AG04450 (cell line): ENCODE results near the gene GPATCH1. TPM values are rescaled to one million over a fixed set of nuclear protein-coding genes. Genes with fewer than 3 reads are reported as not detected.

Source experiments
- CTCF ChIA-PET: fragments of 300-600, 350-600 bp; formaldehyde crosslinking; extraction: SDS; loops from one replicate; lab custom pipeline; 2022; ENCODE audit warnings: antibody characterized with exemption, inconsistent platforms; lab: Charles Lee
- POLR2A ChIA-PET: fragments of 350-600 bp; formaldehyde crosslinking; extraction: SDS; loops from one replicate; lab custom pipeline; 2021; ENCODE audit warnings: antibody characterized with exemption, inconsistent platforms; lab: Yijun Ruan, JAX
- DNase-seq: peaks from one replicate; pipeline ENCODE4 v3.0.0-alpha.2; 2011; ENCODE audit warnings: low read depth, low spot score
- H3K27ac ChIP-seq: one replicate; pipeline ENCODE4 v1.5.1; 2012; ENCODE audit warnings: low read depth, low read length, control low read depth
- H3K27me3 ChIP-seq: one replicate; pipeline ENCODE4 v1.6.0; 2012; ENCODE audit warnings: low read length; ENCODE audit not compliant: control insufficient read depth, insufficient read depth
- H3K4me3 ChIP-seq: 2 replicates; pipeline ENCODE4 v1.5.1; 2011; ENCODE audit warnings: mild to moderate bottlenecking, low read depth, low read length, control low read depth
- H3K9me3 ChIP-seq: 2 replicates; pipeline ENCODE4 v1.5.1; 2012; ENCODE audit warnings: low read length; ENCODE audit not compliant: control insufficient read depth, insufficient read depth
- polyA plus RNA-seq: library from polyadenylated mRNA; depleted of rRNA; stranded (reverse); fragments of >200 nt; gene quantifications from 2 replicates; pipeline ENCODE4 v1.2.3, GENCODE V29; 2011
- TF ChIP-seq, protein P1 (sequence below): IDR thresholded peaks from 2 replicates; pipeline ENCODE4 v1.5.1; 2011; ENCODE audit warnings: low read depth, low read length, control low read depth, inconsistent platforms

The GPATCH1 gene
- polyA plus RNA-seq, 1 experiment, result 7.9 TPM

DNA sequence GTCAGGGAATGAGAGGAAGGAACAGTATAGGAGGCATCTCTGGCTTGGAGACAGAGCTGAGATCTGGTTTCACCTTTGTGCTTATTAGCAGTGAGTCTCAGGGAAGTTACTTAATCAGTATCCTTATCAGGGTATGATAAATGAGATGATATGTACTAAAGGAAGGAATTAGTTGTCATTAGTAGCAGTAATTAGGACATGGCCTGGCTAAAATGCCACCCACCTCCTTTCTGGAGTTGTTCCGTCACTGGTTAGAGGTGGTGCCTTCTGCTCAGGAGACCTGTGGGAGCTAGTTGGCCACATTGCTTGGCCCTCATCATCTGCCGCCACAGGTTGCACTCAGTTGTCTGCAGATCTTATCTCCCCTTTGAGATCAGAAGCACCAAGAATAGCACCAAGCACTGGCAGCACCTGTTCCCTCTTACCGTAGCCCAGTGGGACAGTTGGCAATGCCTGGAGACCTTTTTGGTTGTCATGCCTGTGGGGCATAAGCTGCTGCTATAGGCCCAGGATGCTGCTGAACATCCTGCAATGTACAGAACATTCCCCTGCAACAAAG, 4.7 kb downstream of the GPATCH1 start:
- TF ChIP-seq, protein P1, sequence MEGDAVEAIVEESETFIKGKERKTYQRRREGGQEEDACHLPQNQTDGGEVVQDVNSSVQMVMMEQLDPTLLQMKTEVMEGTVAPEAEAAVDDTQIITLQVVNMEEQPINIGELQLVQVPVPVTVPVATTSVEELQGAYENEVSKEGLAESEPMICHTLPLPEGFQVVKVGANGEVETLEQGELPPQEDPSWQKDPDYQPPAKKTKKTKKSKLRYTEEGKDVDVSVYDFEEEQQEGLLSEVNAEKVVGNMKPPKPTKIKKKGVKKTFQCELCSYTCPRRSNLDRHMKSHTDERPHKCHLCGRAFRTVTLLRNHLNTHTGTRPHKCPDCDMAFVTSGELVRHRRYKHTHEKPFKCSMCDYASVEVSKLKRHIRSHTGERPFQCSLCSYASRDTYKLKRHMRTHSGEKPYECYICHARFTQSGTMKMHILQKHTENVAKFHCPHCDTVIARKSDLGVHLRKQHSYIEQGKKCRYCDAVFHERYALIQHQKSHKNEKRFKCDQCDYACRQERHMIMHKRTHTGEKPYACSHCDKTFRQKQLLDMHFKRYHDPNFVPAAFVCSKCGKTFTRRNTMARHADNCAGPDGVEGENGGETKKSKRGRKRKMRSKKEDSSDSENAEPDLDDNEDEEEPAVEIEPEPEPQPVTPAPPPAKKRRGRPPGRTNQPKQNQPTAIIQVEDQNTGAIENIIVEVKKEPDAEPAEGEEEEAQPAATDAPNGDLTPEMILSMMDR, result no peak
- no peak for DNase-seq
- POLR2A ChIA-PET, result no interaction called here
- Histone ChIP-seq H3K27ac (no peak overlapping the region), H3K9me3 (no peaks in the 10 kb centered on the region; the same call in 1 of the 2 replicates), H3K4me3 (no peak overlapping the region), H3K27me3 (no peaks in the 10 kb centered on the region)
- CTCF ChIA-PET, result interaction anchor here (0.5 kb wide), 1 partner anchor 110 kb away, joined by 3 read pairs; no protein-coding TSS in a partner anchor

DNA sequence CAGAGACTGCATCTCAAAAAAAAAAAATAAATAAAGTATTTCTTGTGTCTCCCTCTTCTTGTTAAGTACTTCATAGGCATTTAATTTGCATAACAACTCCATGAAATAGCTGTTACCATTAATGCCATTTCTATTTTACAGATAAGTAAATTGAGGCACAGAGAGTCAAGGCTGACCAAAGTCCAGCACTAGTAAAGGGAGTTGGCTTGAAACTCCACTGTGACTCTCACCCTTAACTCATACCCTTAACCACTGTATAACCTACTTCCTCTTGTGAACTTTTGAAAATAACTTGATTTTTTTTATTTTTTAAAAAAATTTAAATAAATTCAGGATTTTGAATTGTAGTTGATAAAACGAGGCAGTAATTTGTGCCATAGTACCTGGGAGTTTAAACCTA, 6.0 kb downstream of the GPATCH1 start:
- no peak for DNase-seq
- Histone ChIP-seq H3K4me3 (no peak overlapping the region), H3K27ac (no peak overlapping the region), H3K9me3 (no peaks in the 10 kb centered on the region), H3K27me3 (no peaks in the 10 kb centered on the region)
- CTCF ChIA-PET, result interaction anchor here (0.6 to 1.9 kb wide), 3 partner anchors 13 to 97 kb away, joined by 3 to 5 read pairs (median 3); no protein-coding TSS in a partner anchor
- TF ChIP-seq, protein P1, result no peak
- POLR2A ChIA-PET, result no interaction called here

DNA sequence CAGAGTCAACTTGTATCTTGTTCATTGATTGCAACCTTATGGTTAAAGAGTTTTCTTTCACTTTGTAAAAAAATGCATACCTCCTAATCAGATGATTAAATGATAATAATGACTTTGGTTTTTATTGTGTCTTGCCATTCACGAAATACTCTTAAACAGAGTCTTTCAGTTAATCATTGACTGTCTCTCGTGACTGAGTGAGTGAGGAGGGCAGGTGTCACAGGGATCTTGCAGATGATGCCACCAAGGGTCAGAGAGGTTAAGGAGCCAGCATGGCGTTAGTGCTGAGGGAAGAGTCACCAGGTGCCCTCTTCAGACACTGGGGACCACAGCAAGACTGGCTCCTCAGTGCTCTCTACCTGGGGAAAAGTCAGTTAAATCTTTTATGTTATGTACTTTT, 8.0 kb downstream of the GPATCH1 start:
- no peak overlapping the region for H3K4me3 ChIP-seq
- TF ChIP-seq, protein P1, result no peak
- no peak overlapping the region for H3K27ac ChIP-seq
- CTCF ChIA-PET, result no interaction called here
- H3K9me3 ChIP-seq, result no peaks in the 10 kb centered on the region
- POLR2A ChIA-PET, result no interaction called here
- no peaks in the 10 kb centered on the region for H3K27me3 ChIP-seq
- DNase-seq, result no peak

DNA sequence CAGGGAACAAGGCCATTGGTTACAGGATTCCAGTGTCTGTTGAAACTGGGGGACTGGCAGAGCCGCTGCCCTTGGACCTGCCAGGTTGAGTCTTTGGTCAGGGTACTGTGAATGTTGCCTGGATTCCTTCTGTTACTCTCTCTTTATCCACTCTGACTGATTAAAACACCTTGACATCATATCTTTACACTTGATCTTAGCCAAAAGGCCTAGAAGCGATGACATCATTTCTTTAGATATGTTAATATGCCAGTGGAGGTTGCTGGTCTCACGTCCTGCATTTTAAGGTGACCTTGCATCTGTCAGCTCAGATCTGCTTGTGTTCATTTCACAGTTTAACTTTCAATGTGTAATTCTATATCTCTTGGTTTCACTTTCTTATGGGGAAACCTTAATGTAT, 9.2 kb downstream of the GPATCH1 start:
- ChIA-PET POLR2A (no interaction called here), CTCF (interaction anchor here (0.6 to 1.0 kb wide), 2 partner anchors 29 to 114 kb away, joined by 3 to 6 read pairs; no protein-coding TSS in a partner anchor)
- Histone ChIP-seq H3K9me3 (no peaks in the 10 kb centered on the region), H3K27me3 (no peaks in the 10 kb centered on the region), H3K4me3 (no peak overlapping the region), H3K27ac (no peak overlapping the region)
- DNase-seq, result no peak
- TF ChIP-seq, protein P1, result no peak

DNA sequence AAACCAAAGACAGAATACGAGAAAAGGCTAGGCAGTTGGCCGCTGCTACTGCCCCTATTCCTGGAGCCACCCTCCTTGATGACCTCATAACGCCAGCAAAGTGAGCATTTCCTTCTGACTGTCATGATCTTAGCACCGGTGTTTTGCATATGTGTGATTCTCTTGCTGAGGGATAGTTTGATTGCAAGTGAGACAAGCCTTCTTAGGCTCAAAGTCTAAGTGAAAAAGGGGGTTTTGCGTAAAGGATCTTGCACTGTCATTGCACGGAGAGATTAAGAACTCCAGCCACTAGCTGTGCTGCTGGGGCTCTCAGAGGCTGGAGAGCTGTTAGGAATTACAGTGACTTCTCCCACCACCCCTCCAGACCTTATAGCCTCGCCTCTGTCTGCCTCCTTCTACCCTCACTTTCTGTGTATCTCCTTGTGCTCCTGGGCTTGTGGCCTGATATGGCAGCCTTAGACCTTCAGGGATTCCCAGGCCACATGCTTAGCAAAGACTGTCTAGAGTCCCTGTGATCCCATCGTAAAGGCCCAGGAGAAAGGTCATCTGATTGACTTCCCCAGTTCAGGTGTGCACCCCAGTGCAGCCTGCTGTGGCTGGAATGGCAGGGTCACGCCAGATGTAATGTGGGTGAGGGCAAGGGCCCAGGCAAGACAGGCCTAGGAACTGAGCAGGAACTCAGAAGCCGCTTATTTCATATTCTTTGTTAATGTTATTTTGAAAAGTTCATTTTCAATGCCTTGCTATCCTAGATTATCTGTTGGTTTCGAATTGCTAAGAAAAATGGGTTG, 12.6 kb downstream of the GPATCH1 start:
- POLR2A ChIA-PET, result no interaction called here
- TF ChIP-seq, protein P1, result no peak
- no peak overlapping the region for H3K4me3 ChIP-seq
- no peak for DNase-seq
- no peaks in the 10 kb centered on the region for H3K27me3 ChIP-seq
- CTCF ChIA-PET, result no interaction called here
- H3K27ac ChIP-seq, result no peak overlapping the region
- no peaks in the 10 kb centered on the region for H3K9me3 ChIP-seq
